HCT116 (cell line): Measurements from ENCODE around the gene GRXCR1. TPM values are rescaled to one million over a fixed set of nuclear protein-coding genes. Genes with fewer than 3 reads are reported as not detected.

Source experiments
- ATAC-seq: fragments of 200-7000 bp; cut with Tn5 transposase; 2 replicates; pipeline ENCODE4 v1.9.1; 2020; ENCODE audit warnings: mild to moderate bottlenecking, moderate library complexity
- BruUV-seq: library from RNA; stranded (reverse); fragments of 400-500 nt; replicated peaks from 2 replicates; lab custom pipeline; 2021; lab: Mats Ljungman, UMichigan
- CTCF ChIA-PET: fragments of 300-600 bp; sonication (Branson Sonifier 250); formaldehyde crosslinking; loops from one replicate; lab custom pipeline; 2021; ENCODE audit warnings: antibody characterized with exemption; lab: Charles Lee
- POLR2A ChIA-PET: fragments of 300-600, 350-600 bp; sonication (Branson Sonifier 250); formaldehyde crosslinking; loops from one replicate; lab custom pipeline; 2021; ENCODE audit warnings: antibody characterized with exemption; lab: Charles Lee
- RAD21 ChIA-PET, 2 experiments: fragments of 300-600 bp; sonication (Branson Sonifier 250); formaldehyde crosslinking; loops; one replicate each; lab custom pipeline; 2023; ENCODE audit warnings: low total read pairs in 2 of 2; ENCODE audit not compliant: uncharacterized antibody in 2 of 2, unreplicated experiment in 2 of 2, low non-redundant PET in 1 of 2; lab: Charles Lee
- DNase-seq: peaks from one replicate; pipeline ENCODE4 v3.0.0-alpha.2; 2010; ENCODE audit warnings: low read depth, low spot score
- H2AFZ ChIP-seq: fragments of 200-600 bp; shearing (Covaris generic), sonication (generic); 2 replicates; pipeline ENCODE4 v1.6.1; 2017; ENCODE audit warnings: low read depth, mixed run types, mixed read lengths, antibody characterized with exemption, low read length; ENCODE audit not compliant: poor library complexity, severe bottlenecking
- H3K27ac ChIP-seq: 2 replicates; pipeline ENCODE4 v1.5.1; 2012; ENCODE audit warnings: low read depth, low read length
- H3K27me3 ChIP-seq: fragments of 200-600 bp; sonication (generic); 2 replicates; pipeline ENCODE4 v1.6.1; 2016; ENCODE audit warnings: mixed run types, low read length, mixed read lengths; ENCODE audit not compliant: insufficient read depth
- H3K36me3 ChIP-seq, 2 experiments: fragments of 200-500 bp in 1 of 2; fragments of 200-600 bp in 1 of 2; sonication (Bioruptor generic) in 1 of 2; sonication (generic) in 1 of 2; 2 replicates each; pipeline versions ENCODE4 v1.5.1 to v1.6.1; 2014 to 2016; ENCODE audit warnings: low read length in 2 of 2, inconsistent platforms in 1 of 2, mixed read lengths in 1 of 2, mixed run types in 1 of 2; ENCODE audit not compliant: insufficient read depth in 2 of 2, control insufficient read depth in 1 of 2
- H3K4me1 ChIP-seq, 2 experiments: fragments of 200-600 bp in 1 of 2; sonication (generic) in 1 of 2; 2 replicates each; pipeline versions ENCODE4 v1.5.1 to v1.6.1; 2012 to 2017; ENCODE audit warnings: low read length in 2 of 2, inconsistent platforms in 1 of 2, mild to moderate bottlenecking in 1 of 2, mixed read lengths in 1 of 2, mixed run types in 1 of 2, moderate library complexity in 1 of 2; ENCODE audit not compliant: insufficient read depth in 2 of 2, control insufficient read depth in 1 of 2
- H3K4me2 ChIP-seq: fragments of 200-600 bp; sonication (generic); 2 replicates; pipeline ENCODE4 v1.6.1; 2017; ENCODE audit warnings: mixed run types, low read length, mixed read lengths
- H3K4me3 ChIP-seq, 2 experiments: fragments of 200-600 bp in 1 of 2; sonication (generic) in 1 of 2; replicated peaks in 1 of 2; 2 replicates each; pipeline ENCODE4 v1.5.1; 2011 to 2016; ENCODE audit warnings: low read length in 2 of 2, control low read depth in 1 of 2, low read depth in 1 of 2, mild to moderate bottlenecking in 1 of 2, mixed read lengths in 1 of 2, mixed run types in 1 of 2
- H3K79me2 ChIP-seq: fragments of 200-600 bp; sonication (generic); 2 replicates; pipeline ENCODE4 v1.6.1; 2017; ENCODE audit warnings: mild to moderate bottlenecking, mixed run types, low read length, moderate library complexity, mixed read lengths; ENCODE audit not compliant: insufficient read depth
- H3K9ac ChIP-seq: fragments of 200-600 bp; sonication (generic); 2 replicates; pipeline ENCODE4 v1.6.1; 2016; ENCODE audit warnings: low read length, mixed read lengths
- H3K9me2 ChIP-seq: fragments of 200-600 bp; sonication (generic), shearing (Covaris generic); 2 replicates; pipeline ENCODE4 v1.6.1; 2017; ENCODE audit warnings: mixed run types, mild to moderate bottlenecking, moderate library complexity; ENCODE audit not compliant: insufficient read depth
- H3K9me3 ChIP-seq, 2 experiments: fragments of 200-500 bp in 1 of 2; fragments of 200-600 bp in 1 of 2; sonication (Bioruptor generic) in 1 of 2; sonication (generic) in 1 of 2; 2 replicates each; pipeline ENCODE4 v1.6.1; 2014 to 2017; ENCODE audit warnings: low read length in 2 of 2, mixed read lengths in 2 of 2, inconsistent platforms in 1 of 2, low read depth in 1 of 2, mild to moderate bottlenecking in 1 of 2, mixed run types in 1 of 2, moderate library complexity in 1 of 2; ENCODE audit not compliant: control insufficient read depth in 1 of 2, insufficient read depth in 1 of 2
- H4K20me1 ChIP-seq: fragments of 200-600 bp; sonication (generic), shearing (Covaris generic); 2 replicates; pipeline ENCODE4 v1.6.1; 2017; ENCODE audit warnings: mixed run types, mild to moderate bottlenecking, moderate library complexity; ENCODE audit not compliant: insufficient read depth
- ATF3 ChIP-seq: IDR thresholded peaks from 2 replicates; pipeline ENCODE4 v1.6.1; 2012
- CBX3 ChIP-seq: IDR thresholded peaks from 2 replicates; pipeline ENCODE4 v1.6.1; 2012; ENCODE audit warnings: low read depth
- CTCF ChIP-seq, 3 experiments: fragments of 200-600 bp in 1 of 3; sonication (generic) in 1 of 3; IDR thresholded peaks in 2 of 3; conservative IDR thresholded peaks in 1 of 3; 2 replicates each; pipeline ENCODE4 v1.5.1; 2012 to 2017; ENCODE audit warnings: low read depth in 2 of 3, low read length in 2 of 3, antibody characterized with exemption in 1 of 3, borderline replicate concordance in 1 of 3, control low read depth in 1 of 3, mild to moderate bottlenecking in 1 of 3, mixed read lengths in 1 of 3, mixed run types in 1 of 3, moderate library complexity in 1 of 3; ENCODE audit not compliant: insufficient read depth in 1 of 3
- EGR1 ChIP-seq: IDR thresholded peaks from 2 replicates; pipeline ENCODE4 v1.6.1; 2012; ENCODE audit warnings: low read depth
- REST ChIP-seq: IDR thresholded peaks from 2 replicates; pipeline ENCODE4 v1.6.1; 2012; ENCODE audit warnings: low read depth
- ZNF274 ChIP-seq: fragments of 200-500 bp; sonication (Bioruptor generic); IDR thresholded peaks from 2 replicates; pipeline ENCODE4 v1.6.1; 2014; ENCODE audit warnings: mild to moderate bottlenecking, low read depth, low read length, inconsistent platforms
- intact Hi-C: fragments of 100-400 bp; cut with micrococcal nuclease; formaldehyde crosslinking; loops from 2 replicates; pipeline ENCODE4 v1.10.0; 2022
- total RNA-seq: library from RNA; stranded (reverse); gene quantifications from one replicate; pipeline ENCODE4 v1.2.1, GENCODE V29; 2021; ENCODE audit not compliant: unreplicated experiment

Gene GRXCR1
- total RNA-seq, 1 experiment from 2014 or later, result not detected

- TF ChIP-seq REST, result no peak
Observed at GRCh38 chr4:42906891-42907759, 14.6 kb downstream of the GRXCR1 start (continued).

GRCh38 chr4:42910459-42910858 is 17.9 kb downstream of the GRXCR1 start:
- Histone ChIP-seq H3K4me3 (no peak overlapping the region), H3K9me2 (no peaks in the 10 kb centered on the region), H3K9ac (no peak overlapping the region), H3K9me3 (peaks cover 0 to 17% of the 10 kb centered on the region in 2 experiments; a peak in 2 of 4 replicates), H3K79me2 (no peaks in the 10 kb centered on the region), H2AFZ (no peak overlapping the region), H3K27me3 (no peaks in the 10 kb centered on the region)
- no TSS peak for BruUV-seq
- no peak for ATAC-seq
- CTCF ChIA-PET, result no interaction called here
- TF ChIP-seq ZNF274, result no peak
- TF ChIP-seq ATF3, result no peak
- TF ChIP-seq CBX3, result no peak
- TF ChIP-seq EGR1, result no peak
- no peak for TF ChIP-seq CTCF (IDR thresholded peaks at IDR 0.05 in 2 of 3, conservative IDR thresholded peaks at IDR 0.05 in 1 of 3; ENCODE audit: borderline replicate concordance in 1 of 3, insufficient read depth in 1 of 3, low read depth in 2 of 3, low read length in 2 of 3)
- TF ChIP-seq, all 23 proteins: peak for 0
- Histone ChIP-seq H3K4me2 (no peak overlapping the region), H3K27ac (no peak overlapping the region), H3K4me1 (no peaks in the 10 kb centered on the region), H4K20me1 (no peaks in the 10 kb centered on the region), H3K36me3 (no peaks in the 10 kb centered on the region)
- ChIA-PET POLR2A (no interaction called here), RAD21 (no interaction called here)
- no peak for DNase-seq
- intact Hi-C loops, result no loop called here
